Activated CD8-positive, alpha-beta T cell treated with anti-CD3 and anti-CD28 coated beads for 36 hours (primary cell): Measurements from ENCODE around the gene RLN2. TPM values are rescaled to one million over a fixed set of nuclear protein-coding genes. Genes with fewer than 3 reads are reported as not detected.

Experiments
- ATAC-seq: fragments of 200-7000 bp; cut with Tn5 transposase; one replicate; pipeline ENCODE4 v1.10.0; 2021; ENCODE audit warnings: mild to moderate bottlenecking, moderate library complexity
- CTCF ChIA-PET: fragments of 350-600 bp; sonication (Branson Sonifier 250); formaldehyde crosslinking; loops from one replicate; lab custom pipeline; 2021; ENCODE audit warnings: antibody characterized with exemption; lab: Charles Lee
- POLR2A ChIA-PET: fragments of 350-600 bp; sonication (Branson Sonifier 250); formaldehyde crosslinking; loops from one replicate; lab custom pipeline; 2021; ENCODE audit warnings: antibody characterized with exemption; lab: Charles Lee
- DNase-seq: peaks from one replicate; pipeline ENCODE4 v3.0.0-alpha.2; 2020
- H3K27ac Mint-ChIP-seq: one replicate; pipeline ENCODE4 v1.8.0; 2021; ENCODE audit warnings: mild to moderate bottlenecking, mixed read lengths
- H3K27me3 Mint-ChIP-seq: one replicate; pipeline ENCODE4 v1.8.0; 2021; ENCODE audit warnings: mixed read lengths
- H3K36me3 Mint-ChIP-seq: one replicate; pipeline ENCODE4 v1.8.0; 2021; ENCODE audit warnings: low read depth, mixed read lengths
- H3K4me1 Mint-ChIP-seq: one replicate; pipeline ENCODE4 v1.8.0; 2021; ENCODE audit warnings: low read depth, mixed read lengths
- H3K4me3 Mint-ChIP-seq: one replicate; pipeline ENCODE4 v1.8.0; 2021; ENCODE audit warnings: mild to moderate bottlenecking, moderate library complexity, mixed read lengths
- H3K9me3 Mint-ChIP-seq: one replicate; pipeline ENCODE4 v1.8.0; 2021; ENCODE audit warnings: mixed read lengths
- intact Hi-C: fragments of 100-400 bp; cut with micrococcal nuclease; formaldehyde crosslinking; loops from one replicate; pipeline ENCODE4 v1.10.0; 2022
- total RNA-seq, 2 experiments: library from RNA; stranded (reverse); gene quantifications; one replicate each; pipeline ENCODE4 v1.2.3, GENCODE V29; 2021
- TF ChIP-seq, protein P1 (sequence below): fragments of 200-600 bp; IDR thresholded peaks from one replicate; pipeline ENCODE4 v1.8.0; 2022; ENCODE audit warnings: antibody characterized with exemption, mild to moderate bottlenecking

Gene RLN2
- total RNA-seq, 2 experiments from 2014 or later = 4.0 to 5.5 TPM

GRCh38 chr9:5265939-5266338 lies 38.6 kb downstream of the RLN2 start:
- Mint-ChIP-seq H3K4me1 (peaks cover 15% of the 10 kb centered on the region), H3K4me3 (no peak overlapping the region), H3K27ac (no peak overlapping the region), H3K9me3 (no peaks in the 10 kb centered on the region), H3K27me3 (no peaks in the 10 kb centered on the region), H3K36me3 (no peaks in the 10 kb centered on the region)
- ATAC-seq (peak; percentile 51), DNase-seq (no peak)
- TF ChIP-seq, protein P1, sequence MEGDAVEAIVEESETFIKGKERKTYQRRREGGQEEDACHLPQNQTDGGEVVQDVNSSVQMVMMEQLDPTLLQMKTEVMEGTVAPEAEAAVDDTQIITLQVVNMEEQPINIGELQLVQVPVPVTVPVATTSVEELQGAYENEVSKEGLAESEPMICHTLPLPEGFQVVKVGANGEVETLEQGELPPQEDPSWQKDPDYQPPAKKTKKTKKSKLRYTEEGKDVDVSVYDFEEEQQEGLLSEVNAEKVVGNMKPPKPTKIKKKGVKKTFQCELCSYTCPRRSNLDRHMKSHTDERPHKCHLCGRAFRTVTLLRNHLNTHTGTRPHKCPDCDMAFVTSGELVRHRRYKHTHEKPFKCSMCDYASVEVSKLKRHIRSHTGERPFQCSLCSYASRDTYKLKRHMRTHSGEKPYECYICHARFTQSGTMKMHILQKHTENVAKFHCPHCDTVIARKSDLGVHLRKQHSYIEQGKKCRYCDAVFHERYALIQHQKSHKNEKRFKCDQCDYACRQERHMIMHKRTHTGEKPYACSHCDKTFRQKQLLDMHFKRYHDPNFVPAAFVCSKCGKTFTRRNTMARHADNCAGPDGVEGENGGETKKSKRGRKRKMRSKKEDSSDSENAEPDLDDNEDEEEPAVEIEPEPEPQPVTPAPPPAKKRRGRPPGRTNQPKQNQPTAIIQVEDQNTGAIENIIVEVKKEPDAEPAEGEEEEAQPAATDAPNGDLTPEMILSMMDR = peak; percentile 23
- CTCF ChIA-PET = interaction anchor here (1.3 kb wide), 2 partner anchors 19 to 324 kb away, joined by 3 read pairs; no protein-coding TSS in a partner anchor
- POLR2A ChIA-PET = no interaction called here
- intact Hi-C loops = no loop called here

DNA sequence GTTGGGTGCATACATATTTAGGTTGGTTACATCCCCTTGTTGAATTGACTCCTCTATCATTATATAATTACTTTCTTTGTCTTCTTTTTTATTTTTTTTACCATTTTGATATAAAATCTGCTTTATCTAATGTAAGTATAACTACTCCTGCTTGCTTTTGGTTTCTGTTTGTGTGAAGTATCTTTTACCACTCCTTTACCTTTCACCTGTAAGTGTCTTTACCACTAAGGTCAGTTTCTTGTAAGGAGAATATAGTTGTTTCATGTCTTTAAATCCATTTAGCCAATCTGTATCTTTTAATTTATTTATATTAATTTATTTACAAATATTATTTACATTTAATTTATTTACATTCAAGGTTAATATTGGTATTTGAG lies 40.3 kb downstream of the RLN2 start:
- H3K4me3 Mint-ChIP-seq = no peak overlapping the region
- ATAC-seq = no peak
- peaks cover 2% of the 10 kb centered on the region for H3K36me3 Mint-ChIP-seq
- TF ChIP-seq, protein P1 = no peak
- H3K4me1 Mint-ChIP-seq = peaks cover 15% of the 10 kb centered on the region
- H3K27ac Mint-ChIP-seq = no peak overlapping the region
- intact Hi-C loops = no loop called here
- DNase-seq = no peak
- ChIA-PET POLR2A (no interaction called here), CTCF (interaction anchor here (0.9 to 1.3 kb wide), 5 partner anchors 26 to 336 kb away, joined by 3 to 4 read pairs (median 3); no protein-coding TSS in a partner anchor)
- H3K9me3 Mint-ChIP-seq = no peaks in the 10 kb centered on the region
- no peaks in the 10 kb centered on the region for H3K27me3 Mint-ChIP-seq

DNA sequence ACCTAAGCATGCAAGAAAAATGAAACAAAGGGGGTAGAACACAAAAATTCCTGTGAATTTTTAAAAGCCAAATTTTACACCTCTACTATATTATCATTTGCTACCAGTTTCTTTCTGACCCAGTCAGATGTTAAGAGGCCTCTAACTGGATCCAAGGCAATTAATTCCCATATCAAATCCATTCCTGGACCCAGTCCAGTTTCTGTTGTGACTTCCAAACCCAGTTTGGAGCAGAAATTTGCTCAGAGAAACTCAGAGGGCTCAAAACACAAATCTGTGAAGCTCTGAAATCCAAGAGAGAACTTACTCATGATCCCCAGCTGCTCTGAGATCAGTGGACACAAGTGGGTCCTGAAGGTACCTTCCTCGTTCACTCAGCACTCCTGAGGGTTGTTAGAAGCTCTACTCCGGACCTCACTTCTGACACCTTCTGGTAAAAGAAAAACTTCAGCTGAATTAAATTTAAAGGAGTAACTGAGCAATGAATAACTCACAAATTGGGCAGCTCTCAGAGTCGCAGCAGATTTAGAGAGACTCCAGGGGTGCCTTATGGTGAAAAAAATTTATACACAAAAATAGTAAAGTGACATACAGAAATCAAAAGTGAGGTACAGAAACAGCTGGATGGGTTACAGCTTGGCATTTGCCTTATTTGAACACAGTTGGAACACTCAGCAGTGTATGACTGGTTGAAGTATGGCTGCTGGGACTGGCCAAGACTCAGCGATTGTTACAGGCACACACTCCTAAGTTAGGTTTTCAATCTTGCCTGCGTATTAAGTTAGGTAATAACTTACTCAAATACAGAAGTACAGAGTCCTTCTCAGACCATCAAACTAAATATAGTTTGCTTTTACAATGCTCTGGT lies 40.9 kb downstream of the RLN2 start:
- H3K4me1 Mint-ChIP-seq = peaks cover 15% of the 10 kb centered on the region
- no peak for DNase-seq
- intact Hi-C loops = no loop called here
- ChIA-PET CTCF (interaction anchor here (0.7 to 1.3 kb wide), 7 partner anchors 13 to 337 kb away, joined by 3 to 4 read pairs (median 3); no protein-coding TSS in a partner anchor), POLR2A (no interaction called here)
- H3K27me3 Mint-ChIP-seq = no peaks in the 10 kb centered on the region
- TF ChIP-seq, protein P1 = no peak
- peak; percentile 60 for ATAC-seq
- no peaks in the 10 kb centered on the region for H3K9me3 Mint-ChIP-seq
- H3K36me3 Mint-ChIP-seq = peaks cover 2% of the 10 kb centered on the region
- H3K4me3 Mint-ChIP-seq = no peak overlapping the region
- H3K27ac Mint-ChIP-seq = no peak overlapping the region

Other genes with a start within 250 kb of the RLN2 start
- gene INSL6, start 119.1 kb downstream of the RLN2 start, total RNA-seq = not detected
- gene INSL4, start 73.3 kb downstream of the RLN2 start, total RNA-seq = not detected
- gene RLN1, start 35.2 kb upstream of the RLN2 start, total RNA-seq = 1 to 10 TPM; 1.3 to 2.3 TPM
- gene PLGRKT, start 133.2 kb upstream of the RLN2 start, total RNA-seq = 10 to 100 TPM; 26.6 to 28.5 TPM
- 10 to 100 TPM; 12.2 to 13.7 TPM for gene CD274, start 145.8 kb upstream of the RLN2 start, total RNA-seq
- under 1 TPM; 0.13 to 0.14 TPM for gene PDCD1LG2, start 205.8 kb upstream of the RLN2 start, total RNA-seq